Measurements from ENCODE around the gene NCR2. TPM values are rescaled to one million over a fixed set of nuclear protein-coding genes. Genes with fewer than 3 reads are reported as not detected.

Gene NCR2
- total RNA-seq, 1 experiment from 2014 or later = not detected

DNA sequence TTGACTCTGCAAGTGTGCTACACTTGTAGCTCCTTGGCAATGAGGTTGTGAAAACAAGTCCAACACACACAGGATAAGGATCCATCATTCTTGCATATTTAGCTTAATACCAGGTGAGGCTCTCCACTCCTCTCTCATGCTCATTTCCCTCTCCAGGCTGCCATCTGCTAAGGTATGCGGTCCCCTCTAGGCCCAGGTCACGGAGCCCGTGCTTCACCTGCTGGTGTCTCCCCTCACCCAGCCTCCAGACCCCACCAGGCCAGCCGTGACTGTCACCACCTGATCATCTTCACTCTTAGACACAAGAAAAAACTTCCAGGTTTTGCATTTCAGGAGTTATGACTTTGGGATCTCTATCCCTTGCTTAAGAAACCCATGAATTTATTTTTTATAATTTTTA is 14.2 kb upstream of the NCR2 start:
- H3K4me1 Mint-ChIP-seq = peaks cover 28% of the 10 kb centered on the region
- no peaks in the 10 kb centered on the region for H3K9me3 Mint-ChIP-seq
- H3K4me3 Mint-ChIP-seq = no peak overlapping the region
- TF ChIP-seq, protein P1, sequence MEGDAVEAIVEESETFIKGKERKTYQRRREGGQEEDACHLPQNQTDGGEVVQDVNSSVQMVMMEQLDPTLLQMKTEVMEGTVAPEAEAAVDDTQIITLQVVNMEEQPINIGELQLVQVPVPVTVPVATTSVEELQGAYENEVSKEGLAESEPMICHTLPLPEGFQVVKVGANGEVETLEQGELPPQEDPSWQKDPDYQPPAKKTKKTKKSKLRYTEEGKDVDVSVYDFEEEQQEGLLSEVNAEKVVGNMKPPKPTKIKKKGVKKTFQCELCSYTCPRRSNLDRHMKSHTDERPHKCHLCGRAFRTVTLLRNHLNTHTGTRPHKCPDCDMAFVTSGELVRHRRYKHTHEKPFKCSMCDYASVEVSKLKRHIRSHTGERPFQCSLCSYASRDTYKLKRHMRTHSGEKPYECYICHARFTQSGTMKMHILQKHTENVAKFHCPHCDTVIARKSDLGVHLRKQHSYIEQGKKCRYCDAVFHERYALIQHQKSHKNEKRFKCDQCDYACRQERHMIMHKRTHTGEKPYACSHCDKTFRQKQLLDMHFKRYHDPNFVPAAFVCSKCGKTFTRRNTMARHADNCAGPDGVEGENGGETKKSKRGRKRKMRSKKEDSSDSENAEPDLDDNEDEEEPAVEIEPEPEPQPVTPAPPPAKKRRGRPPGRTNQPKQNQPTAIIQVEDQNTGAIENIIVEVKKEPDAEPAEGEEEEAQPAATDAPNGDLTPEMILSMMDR (IDR thresholded peaks at IDR 0.05) = no peak
- no peak for TF ChIP-seq FOXJ3 (CRISPR knock-in tag; IDR thresholded peaks at IDR 0.05; ENCODE audit: borderline replicate concordance)
- TF ChIP-seq, protein P2, sequence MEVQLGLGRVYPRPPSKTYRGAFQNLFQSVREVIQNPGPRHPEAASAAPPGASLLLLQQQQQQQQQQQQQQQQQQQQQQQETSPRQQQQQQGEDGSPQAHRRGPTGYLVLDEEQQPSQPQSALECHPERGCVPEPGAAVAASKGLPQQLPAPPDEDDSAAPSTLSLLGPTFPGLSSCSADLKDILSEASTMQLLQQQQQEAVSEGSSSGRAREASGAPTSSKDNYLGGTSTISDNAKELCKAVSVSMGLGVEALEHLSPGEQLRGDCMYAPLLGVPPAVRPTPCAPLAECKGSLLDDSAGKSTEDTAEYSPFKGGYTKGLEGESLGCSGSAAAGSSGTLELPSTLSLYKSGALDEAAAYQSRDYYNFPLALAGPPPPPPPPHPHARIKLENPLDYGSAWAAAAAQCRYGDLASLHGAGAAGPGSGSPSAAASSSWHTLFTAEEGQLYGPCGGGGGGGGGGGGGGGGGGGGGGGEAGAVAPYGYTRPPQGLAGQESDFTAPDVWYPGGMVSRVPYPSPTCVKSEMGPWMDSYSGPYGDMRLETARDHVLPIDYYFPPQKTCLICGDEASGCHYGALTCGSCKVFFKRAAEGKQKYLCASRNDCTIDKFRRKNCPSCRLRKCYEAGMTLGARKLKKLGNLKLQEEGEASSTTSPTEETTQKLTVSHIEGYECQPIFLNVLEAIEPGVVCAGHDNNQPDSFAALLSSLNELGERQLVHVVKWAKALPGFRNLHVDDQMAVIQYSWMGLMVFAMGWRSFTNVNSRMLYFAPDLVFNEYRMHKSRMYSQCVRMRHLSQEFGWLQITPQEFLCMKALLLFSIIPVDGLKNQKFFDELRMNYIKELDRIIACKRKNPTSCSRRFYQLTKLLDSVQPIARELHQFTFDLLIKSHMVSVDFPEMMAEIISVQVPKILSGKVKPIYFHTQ (CRISPR knock-in tag; IDR thresholded peaks at IDR 0.05) = no peak
- no peak for TF ChIP-seq EMX1 (CRISPR knock-in tag; IDR thresholded peaks at IDR 0.05)
- no peak for TF ChIP-seq FOXK1 (CRISPR knock-in tag; IDR thresholded peaks at IDR 0.05)
- TF ChIP-seq ELF4 (CRISPR knock-in tag; IDR thresholded peaks at IDR 0.05; ENCODE audit: low read depth) = no peak
- no peak for TF ChIP-seq NFATC4 (CRISPR knock-in tag; IDR thresholded peaks at IDR 0.05)
- no peak for TF ChIP-seq ZNF138 (CRISPR knock-in tag; conservative IDR thresholded peaks at IDR 0.05)
- TF ChIP-seq TCF7 (CRISPR knock-in tag; IDR thresholded peaks at IDR 0.05; ENCODE audit: low read depth) = no peak
- TF ChIP-seq, protein P3, sequence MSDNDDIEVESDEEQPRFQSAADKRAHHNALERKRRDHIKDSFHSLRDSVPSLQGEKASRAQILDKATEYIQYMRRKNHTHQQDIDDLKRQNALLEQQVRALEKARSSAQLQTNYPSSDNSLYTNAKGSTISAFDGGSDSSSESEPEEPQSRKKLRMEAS (CRISPR knock-in tag; IDR thresholded peaks at IDR 0.05) = no peak
- TF ChIP-seq JAZF1 (CRISPR knock-in tag; IDR thresholded peaks at IDR 0.05) = no peak
- TF ChIP-seq SOX15 (CRISPR knock-in tag; IDR thresholded peaks at IDR 0.05) = no peak
- TF ChIP-seq, protein P4, sequence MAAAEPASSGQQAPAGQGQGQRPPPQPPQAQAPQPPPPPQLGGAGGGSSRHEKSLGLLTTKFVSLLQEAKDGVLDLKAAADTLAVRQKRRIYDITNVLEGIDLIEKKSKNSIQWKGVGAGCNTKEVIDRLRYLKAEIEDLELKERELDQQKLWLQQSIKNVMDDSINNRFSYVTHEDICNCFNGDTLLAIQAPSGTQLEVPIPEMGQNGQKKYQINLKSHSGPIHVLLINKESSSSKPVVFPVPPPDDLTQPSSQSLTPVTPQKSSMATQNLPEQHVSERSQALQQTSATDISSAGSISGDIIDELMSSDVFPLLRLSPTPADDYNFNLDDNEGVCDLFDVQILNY (CRISPR knock-in tag; IDR thresholded peaks at IDR 0.05) = no peak
- TF ChIP-seq GTF2I (CRISPR knock-in tag; conservative IDR thresholded peaks at IDR 0.05) = no peak
- no peaks in the 10 kb centered on the region for H3K36me3 Mint-ChIP-seq
- CTCF ChIA-PET = interaction anchor here (0.6 to 2.6 kb wide), 6 partner anchors 14 to 366 kb away, joined by 3 to 11 read pairs (median 6); partner anchors contain the start of gene NCR2
- no peak overlapping the region for H3K27ac Mint-ChIP-seq
- H3K27me3 Mint-ChIP-seq (ENCODE audit: low read depth) = peaks cover 8% of the 10 kb centered on the region
- POLR2A ChIA-PET = no interaction called here
- DNase-seq (ENCODE audit: low spot score) (no peak), ATAC-seq (no peak)

DNA sequence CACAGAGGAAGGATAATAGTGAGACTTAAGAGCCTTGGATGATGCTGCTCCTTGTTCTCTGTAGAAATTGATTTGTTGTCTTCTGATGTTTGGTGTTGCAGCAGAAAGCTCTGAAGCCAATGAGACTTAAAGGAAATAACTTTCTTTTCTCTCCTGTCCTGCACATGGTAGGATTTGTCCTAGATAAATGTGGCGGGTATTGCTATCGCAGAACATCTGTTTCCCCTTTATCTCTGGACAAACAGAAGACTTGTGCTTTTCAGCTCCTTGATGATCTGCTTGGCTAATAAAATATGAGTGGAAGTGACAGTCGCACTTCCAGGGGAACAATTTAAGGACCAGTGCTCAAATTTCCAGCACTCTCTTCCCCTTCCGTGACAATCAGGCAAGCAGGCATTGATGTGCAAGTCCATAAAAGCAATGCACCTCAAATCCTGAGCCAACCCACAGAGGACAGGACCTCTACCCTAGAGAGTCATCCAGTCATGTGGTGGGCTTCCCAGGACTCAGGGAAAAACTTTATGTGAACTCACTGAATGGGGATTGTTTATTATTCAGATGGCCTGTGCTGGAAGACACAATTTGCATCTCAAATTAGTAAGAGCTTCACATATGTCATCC is 9.9 kb upstream of the NCR2 start:
- Mint-ChIP-seq H3K27me3 (ENCODE audit: low read depth) (no peaks in the 10 kb centered on the region; the same call in 1 of the 2 replicates), H3K4me1 (peaks cover 10% of the 10 kb centered on the region), H3K4me3 (no peak overlapping the region), H3K27ac (no peak overlapping the region), H3K36me3 (no peaks in the 10 kb centered on the region), H3K9me3 (no peaks in the 10 kb centered on the region)
- DNase-seq (ENCODE audit: low spot score) = no peak
- no peak for ATAC-seq
- POLR2A ChIA-PET = no interaction called here
- CTCF ChIA-PET = interaction anchor here (1.5 kb wide), 1 partner anchor 47 kb away, joined by 4 read pairs; no protein-coding TSS in a partner anchor
- TF ChIP-seq ZNF263 (CRISPR knock-in tag; IDR thresholded peaks at IDR 0.05; ENCODE audit: low read depth) (no peak), ZNF219 (CRISPR knock-in tag; IDR thresholded peaks at IDR 0.05; ENCODE audit: borderline replicate concordance) (no peak), NFE2L1 (CRISPR knock-in tag; IDR thresholded peaks at IDR 0.05) (no peak), GRHL2 (CRISPR knock-in tag; IDR thresholded peaks at IDR 0.05; ENCODE audit: insufficient replicate concordance, severe bottlenecking) (no peak), CREM (CRISPR knock-in tag; IDR thresholded peaks at IDR 0.05) (no peak), FOXK1 (CRISPR knock-in tag; IDR thresholded peaks at IDR 0.05) (no peak), RORB (CRISPR knock-in tag; IDR thresholded peaks at IDR 0.05) (no peak), FOXP1 (CRISPR knock-in tag; IDR thresholded peaks at IDR 0.05; ENCODE audit: borderline replicate concordance) (no peak)
- TF ChIP-seq, protein P5, sequence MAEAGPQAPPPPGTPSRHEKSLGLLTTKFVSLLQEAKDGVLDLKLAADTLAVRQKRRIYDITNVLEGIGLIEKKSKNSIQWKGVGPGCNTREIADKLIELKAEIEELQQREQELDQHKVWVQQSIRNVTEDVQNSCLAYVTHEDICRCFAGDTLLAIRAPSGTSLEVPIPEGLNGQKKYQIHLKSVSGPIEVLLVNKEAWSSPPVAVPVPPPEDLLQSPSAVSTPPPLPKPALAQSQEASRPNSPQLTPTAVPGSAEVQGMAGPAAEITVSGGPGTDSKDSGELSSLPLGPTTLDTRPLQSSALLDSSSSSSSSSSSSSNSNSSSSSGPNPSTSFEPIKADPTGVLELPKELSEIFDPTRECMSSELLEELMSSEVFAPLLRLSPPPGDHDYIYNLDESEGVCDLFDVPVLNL (CRISPR knock-in tag; IDR thresholded peaks at IDR 0.05; ENCODE audit: borderline replicate concordance, low read depth) = no peak
- TF ChIP-seq, protein P6, sequence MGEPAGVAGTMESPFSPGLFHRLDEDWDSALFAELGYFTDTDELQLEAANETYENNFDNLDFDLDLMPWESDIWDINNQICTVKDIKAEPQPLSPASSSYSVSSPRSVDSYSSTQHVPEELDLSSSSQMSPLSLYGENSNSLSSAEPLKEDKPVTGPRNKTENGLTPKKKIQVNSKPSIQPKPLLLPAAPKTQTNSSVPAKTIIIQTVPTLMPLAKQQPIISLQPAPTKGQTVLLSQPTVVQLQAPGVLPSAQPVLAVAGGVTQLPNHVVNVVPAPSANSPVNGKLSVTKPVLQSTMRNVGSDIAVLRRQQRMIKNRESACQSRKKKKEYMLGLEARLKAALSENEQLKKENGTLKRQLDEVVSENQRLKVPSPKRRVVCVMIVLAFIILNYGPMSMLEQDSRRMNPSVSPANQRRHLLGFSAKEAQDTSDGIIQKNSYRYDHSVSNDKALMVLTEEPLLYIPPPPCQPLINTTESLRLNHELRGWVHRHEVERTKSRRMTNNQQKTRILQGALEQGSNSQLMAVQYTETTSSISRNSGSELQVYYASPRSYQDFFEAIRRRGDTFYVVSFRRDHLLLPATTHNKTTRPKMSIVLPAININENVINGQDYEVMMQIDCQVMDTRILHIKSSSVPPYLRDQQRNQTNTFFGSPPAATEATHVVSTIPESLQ (CRISPR knock-in tag; IDR thresholded peaks at IDR 0.05) = no peak
- TF ChIP-seq, protein P7, sequence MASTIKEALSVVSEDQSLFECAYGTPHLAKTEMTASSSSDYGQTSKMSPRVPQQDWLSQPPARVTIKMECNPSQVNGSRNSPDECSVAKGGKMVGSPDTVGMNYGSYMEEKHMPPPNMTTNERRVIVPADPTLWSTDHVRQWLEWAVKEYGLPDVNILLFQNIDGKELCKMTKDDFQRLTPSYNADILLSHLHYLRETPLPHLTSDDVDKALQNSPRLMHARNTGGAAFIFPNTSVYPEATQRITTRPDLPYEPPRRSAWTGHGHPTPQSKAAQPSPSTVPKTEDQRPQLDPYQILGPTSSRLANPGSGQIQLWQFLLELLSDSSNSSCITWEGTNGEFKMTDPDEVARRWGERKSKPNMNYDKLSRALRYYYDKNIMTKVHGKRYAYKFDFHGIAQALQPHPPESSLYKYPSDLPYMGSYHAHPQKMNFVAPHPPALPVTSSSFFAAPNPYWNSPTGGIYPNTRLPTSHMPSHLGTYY (CRISPR knock-in tag; IDR thresholded peaks at IDR 0.05) = no peak

All from WTC11 (cell line).